Activated CD4-positive, alpha-beta memory T cell treated with anti-CD3 and anti-CD28 coated beads, Interleukin-2, amount 10 ng/mL, durations not matched to agents 7 days and 5 days (primary cell): Measurements from ENCODE around the gene PRKCQ. TPM values are rescaled to one million over a fixed set of nuclear protein-coding genes. Genes with fewer than 3 reads are reported as not detected.
"Not testable (repeated sequence)": the region's sequence is repeated elsewhere in the genome, so short reads cannot be mapped to it uniquely, and the experiment has no call there.

ENCODE experiments used
- CTCF ChIA-PET: fragments of 350-600 bp; sonication (Branson Sonifier 250); formaldehyde crosslinking; loops from one replicate; lab custom pipeline; 2021; ENCODE audit warnings: antibody characterized with exemption, inconsistent platforms; lab: Charles Lee
- POLR2A ChIA-PET: fragments of 350-600 bp; sonication (Branson Sonifier 250); formaldehyde crosslinking; loops from one replicate; lab custom pipeline; 2021; ENCODE audit warnings: antibody characterized with exemption; lab: Charles Lee
- DNase-seq: peaks from one replicate; pipeline ENCODE4 v3.0.0-alpha.2; 2020
- H3K27ac Mint-ChIP-seq: one replicate; pipeline ENCODE4 v1.8.0; 2021; ENCODE audit warnings: mild to moderate bottlenecking, mixed read lengths
- H3K27me3 Mint-ChIP-seq: one replicate; pipeline ENCODE4 v1.8.0; 2021; ENCODE audit warnings: mixed read lengths
- H3K36me3 Mint-ChIP-seq: one replicate; pipeline ENCODE4 v1.8.0; 2021; ENCODE audit warnings: low read depth, mixed read lengths
- H3K4me1 Mint-ChIP-seq: one replicate; pipeline ENCODE4 v1.8.0; 2021; ENCODE audit warnings: mixed read lengths
- H3K4me3 Mint-ChIP-seq: one replicate; pipeline ENCODE4 v1.8.0; 2021; ENCODE audit warnings: mild to moderate bottlenecking, mixed read lengths
- H3K9me3 Mint-ChIP-seq: one replicate; pipeline ENCODE4 v1.8.0; 2021; ENCODE audit warnings: mixed read lengths
- total RNA-seq, 2 experiments: library from RNA; stranded (reverse); gene quantifications; one replicate each; pipeline ENCODE4 v1.2.3, GENCODE V29; 2021

Gene PRKCQ
- total RNA-seq, 2 experiments from 2014 or later = 69.3 to 70.6 TPM

- no peak overlapping the region for H3K27ac Mint-ChIP-seq
Measured at GRCh38 chr10:6385665-6386064, 194.4 kb downstream of the PRKCQ start.

GRCh38 chr10:6384847-6385246 is 195.2 kb downstream of the PRKCQ start:
- no peak overlapping the region for H3K4me3 Mint-ChIP-seq
- H3K4me1 Mint-ChIP-seq = peaks cover 16% of the 10 kb centered on the region
- no peaks in the 10 kb centered on the region for H3K27me3 Mint-ChIP-seq
- H3K27ac Mint-ChIP-seq = no peak overlapping the region
- DNase-seq = no peak
- ChIA-PET POLR2A (no interaction called here), CTCF (interaction anchor here (1.7 kb wide), 1 partner anchor 17 kb away, joined by 8 read pairs; no protein-coding TSS in a partner anchor)
- H3K36me3 Mint-ChIP-seq = peaks cover 32% of the 10 kb centered on the region
- peaks cover 32% of the 10 kb centered on the region for H3K9me3 Mint-ChIP-seq

More at GRCh38 chr10:6385665-6386064, 194.4 kb downstream of the PRKCQ start:
- peaks cover 30% of the 10 kb centered on the region for H3K9me3 Mint-ChIP-seq
- H3K36me3 Mint-ChIP-seq = peaks cover 30% of the 10 kb centered on the region
- ChIA-PET POLR2A (interaction anchor here (0.6 kb wide), 1 partner anchor 21 kb away, joined by 3 read pairs; no protein-coding TSS in a partner anchor), CTCF (interaction anchor here (1.7 kb wide), 1 partner anchor 16 kb away, joined by 8 read pairs; no protein-coding TSS in a partner anchor)
- H3K4me3 Mint-ChIP-seq = no peak overlapping the region
- H3K27me3 Mint-ChIP-seq = no peaks in the 10 kb centered on the region
- no peak for DNase-seq
- peaks cover 16% of the 10 kb centered on the region for H3K4me1 Mint-ChIP-seq

GRCh38 chr10:6384031-6384430 is 196.0 kb downstream of the PRKCQ start:
- DNase-seq = no peak
- POLR2A ChIA-PET = no interaction called here
- Mint-ChIP-seq H3K9me3 (peaks cover 36% of the 10 kb centered on the region), H3K4me3 (no peak overlapping the region), H3K36me3 (peaks cover 36% of the 10 kb centered on the region), H3K4me1 (peaks cover 16% of the 10 kb centered on the region), H3K27me3 (no peaks in the 10 kb centered on the region), H3K27ac (no peak overlapping the region)
- CTCF ChIA-PET = no interaction called here

GRCh38 chr10:6383096-6383812 is 196.8 kb downstream of the PRKCQ start:
- POLR2A ChIA-PET = interaction anchor here (1.2 kb wide), 1 partner anchor 27 kb away, joined by 4 read pairs; no protein-coding TSS in a partner anchor
- Mint-ChIP-seq H3K36me3 (peaks cover 41% of the 10 kb centered on the region), H3K4me3 (no peak overlapping the region), H3K9me3 (peaks cover 40% of the 10 kb centered on the region), H3K27ac (no peak overlapping the region), H3K4me1 (peaks cover 16% of the 10 kb centered on the region), H3K27me3 (no peaks in the 10 kb centered on the region)
- DNase-seq = no peak
- CTCF ChIA-PET = interaction anchor here (0.6 to 1.5 kb wide), 4 partner anchors 18 to 277 kb away, joined by 3 to 5 read pairs (median 4); partner anchors contain the start of gene PFKFB3

- H3K9me3 Mint-ChIP-seq = peaks cover 42% of the 10 kb centered on the region
- ChIA-PET POLR2A (interaction anchor here (1.2 kb wide), 2 partner anchors 28 to 33 kb away, joined by 3 to 4 read pairs; no protein-coding TSS in a partner anchor), CTCF (interaction anchor here (0.6 to 1.5 kb wide), 5 partner anchors 19 to 276 kb away, joined by 3 to 6 read pairs (median 4); partner anchors contain the start of gene PFKFB3)
- no peaks in the 10 kb centered on the region for H3K27me3 Mint-ChIP-seq
- no peak overlapping the region for H3K4me3 Mint-ChIP-seq
- H3K27ac Mint-ChIP-seq = peak overlapping the region; percentile 58
- H3K4me1 Mint-ChIP-seq = peaks cover 16% of the 10 kb centered on the region
- no peak for DNase-seq
- peaks cover 46% of the 10 kb centered on the region for H3K36me3 Mint-ChIP-seq
Measured at GRCh38 chr10:6382081-6382480, 198.0 kb downstream of the PRKCQ start.

GRCh38 chr10:6380478-6380877 is 199.6 kb downstream of the PRKCQ start:
- CTCF ChIA-PET, H3K27ac Mint-ChIP-seq, H3K27me3 Mint-ChIP-seq, POLR2A ChIA-PET, H3K4me3 Mint-ChIP-seq, DNase-seq: not testable (repeated sequence)
- peaks cover 16% of the 10 kb centered on the region for H3K4me1 Mint-ChIP-seq
- peaks cover 44% of the 10 kb centered on the region for H3K36me3 Mint-ChIP-seq
- H3K9me3 Mint-ChIP-seq = peaks cover 40% of the 10 kb centered on the region

GRCh38 chr10:6379015-6379776 is 200.9 kb downstream of the PRKCQ start:
- H3K4me3 Mint-ChIP-seq = no peak overlapping the region
- H3K36me3 Mint-ChIP-seq = peaks cover 44% of the 10 kb centered on the region
- H3K9me3 Mint-ChIP-seq = peaks cover 40% of the 10 kb centered on the region
- POLR2A ChIA-PET = interaction anchor here (1.5 kb wide), 1 partner anchor 10 kb away, joined by 6 read pairs; no protein-coding TSS in a partner anchor
- no peak overlapping the region for H3K27ac Mint-ChIP-seq
- H3K27me3 Mint-ChIP-seq = no peaks in the 10 kb centered on the region
- CTCF ChIA-PET = interaction anchor here (0.6 kb wide), 1 partner anchor 555 kb away, joined by 3 read pairs; no protein-coding TSS in a partner anchor
- DNase-seq = no peak
- peaks cover 16% of the 10 kb centered on the region for H3K4me1 Mint-ChIP-seq
